ENCODE measurements around the gene MICAL3.

The MICAL3 gene

GRCh38 chr22:17924076-17924475, 100.3 kb downstream of the MICAL3 start:
- no peak for DNase-seq (ENCODE audit: extremely low spot score)
- ChIA-PET POLR2A (no interaction called here), CTCF (no interaction called here)
- TF ChIP-seq HDGF (IDR thresholded peaks at IDR 0.05; ENCODE audit: borderline replicate concordance) = no peak

DNA sequence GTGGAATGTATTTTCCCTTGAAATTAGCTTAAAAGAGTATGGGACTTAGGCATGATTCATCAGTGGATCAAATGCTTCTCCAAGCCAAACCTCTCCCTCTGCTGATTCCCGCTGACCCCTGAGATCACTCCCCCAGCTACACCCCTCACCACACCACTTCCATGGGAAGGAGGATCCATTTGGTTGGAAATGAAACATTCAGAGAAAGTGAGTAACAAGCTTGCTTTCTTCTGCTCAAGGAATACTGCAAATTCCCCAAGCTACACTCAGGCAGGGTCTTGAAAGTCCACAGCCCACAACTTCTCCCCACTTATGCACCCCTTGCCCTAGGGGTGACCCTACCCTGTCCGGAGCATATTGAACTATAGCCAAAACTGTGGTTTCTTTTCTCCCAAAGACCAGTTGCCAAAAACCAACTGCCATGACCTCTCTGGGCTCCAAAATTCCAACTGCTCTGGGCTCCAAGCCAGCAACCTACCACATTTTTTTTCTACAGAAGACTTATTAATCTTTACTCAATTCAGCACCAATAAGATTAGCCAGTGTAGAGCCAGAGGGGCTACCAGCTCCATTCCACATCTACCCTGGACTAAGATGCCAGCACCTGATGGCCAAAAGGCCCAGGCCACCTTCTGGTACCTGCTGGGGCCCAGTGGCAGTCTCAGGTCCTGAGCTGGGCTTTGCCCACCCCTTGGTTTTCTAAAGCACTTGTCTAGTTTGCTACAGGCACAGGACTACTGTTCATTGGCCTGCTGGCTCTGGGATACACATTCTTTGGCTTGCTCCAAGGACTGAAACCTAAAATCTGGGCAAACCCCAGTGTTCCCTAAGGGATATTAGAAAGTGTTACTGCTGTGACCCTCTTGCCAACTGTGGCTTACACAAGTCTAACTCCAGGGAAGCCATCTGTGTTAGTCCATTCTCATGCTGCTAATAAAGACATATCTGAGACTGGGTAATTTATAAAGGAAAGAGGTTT, 101.1 kb downstream of the MICAL3 start:
- ChIA-PET CTCF (interaction anchor here (0.7 kb wide), 1 partner anchor 21 kb away, joined by 3 read pairs; no protein-coding TSS in a partner anchor), POLR2A (no interaction called here)
- no peak for DNase-seq (ENCODE audit: extremely low spot score)
- TF ChIP-seq SP1 (IDR thresholded peaks at IDR 0.05) (no peak), NFRKB (IDR thresholded peaks at IDR 0.05) (no peak), HDGF (IDR thresholded peaks at IDR 0.05; ENCODE audit: borderline replicate concordance) (no peak), ARNT (IDR thresholded peaks at IDR 0.05) (no peak), FOXM1 (IDR thresholded peaks at IDR 0.05; ENCODE audit: borderline replicate concordance) (no peak), L3MBTL2 (conservative IDR thresholded peaks at IDR 0.05) (no peak), BHLHE40 (IDR thresholded peaks at IDR 0.05; ENCODE audit: borderline replicate concordance) (no peak), ZNF384 (IDR thresholded peaks at IDR 0.05) (no peak), TARDBP (IDR thresholded peaks at IDR 0.05) (no peak), LEF1 (IDR thresholded peaks at IDR 0.05; ENCODE audit: borderline replicate concordance) (no peak)
- TF ChIP-seq, protein P1, sequence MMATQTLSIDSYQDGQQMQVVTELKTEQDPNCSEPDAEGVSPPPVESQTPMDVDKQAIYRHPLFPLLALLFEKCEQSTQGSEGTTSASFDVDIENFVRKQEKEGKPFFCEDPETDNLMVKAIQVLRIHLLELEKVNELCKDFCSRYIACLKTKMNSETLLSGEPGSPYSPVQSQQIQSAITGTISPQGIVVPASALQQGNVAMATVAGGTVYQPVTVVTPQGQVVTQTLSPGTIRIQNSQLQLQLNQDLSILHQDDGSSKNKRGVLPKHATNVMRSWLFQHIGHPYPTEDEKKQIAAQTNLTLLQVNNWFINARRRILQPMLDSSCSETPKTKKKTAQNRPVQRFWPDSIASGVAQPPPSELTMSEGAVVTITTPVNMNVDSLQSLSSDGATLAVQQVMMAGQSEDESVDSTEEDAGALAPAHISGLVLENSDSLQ (IDR thresholded peaks at IDR 0.05) = no peak

DNA sequence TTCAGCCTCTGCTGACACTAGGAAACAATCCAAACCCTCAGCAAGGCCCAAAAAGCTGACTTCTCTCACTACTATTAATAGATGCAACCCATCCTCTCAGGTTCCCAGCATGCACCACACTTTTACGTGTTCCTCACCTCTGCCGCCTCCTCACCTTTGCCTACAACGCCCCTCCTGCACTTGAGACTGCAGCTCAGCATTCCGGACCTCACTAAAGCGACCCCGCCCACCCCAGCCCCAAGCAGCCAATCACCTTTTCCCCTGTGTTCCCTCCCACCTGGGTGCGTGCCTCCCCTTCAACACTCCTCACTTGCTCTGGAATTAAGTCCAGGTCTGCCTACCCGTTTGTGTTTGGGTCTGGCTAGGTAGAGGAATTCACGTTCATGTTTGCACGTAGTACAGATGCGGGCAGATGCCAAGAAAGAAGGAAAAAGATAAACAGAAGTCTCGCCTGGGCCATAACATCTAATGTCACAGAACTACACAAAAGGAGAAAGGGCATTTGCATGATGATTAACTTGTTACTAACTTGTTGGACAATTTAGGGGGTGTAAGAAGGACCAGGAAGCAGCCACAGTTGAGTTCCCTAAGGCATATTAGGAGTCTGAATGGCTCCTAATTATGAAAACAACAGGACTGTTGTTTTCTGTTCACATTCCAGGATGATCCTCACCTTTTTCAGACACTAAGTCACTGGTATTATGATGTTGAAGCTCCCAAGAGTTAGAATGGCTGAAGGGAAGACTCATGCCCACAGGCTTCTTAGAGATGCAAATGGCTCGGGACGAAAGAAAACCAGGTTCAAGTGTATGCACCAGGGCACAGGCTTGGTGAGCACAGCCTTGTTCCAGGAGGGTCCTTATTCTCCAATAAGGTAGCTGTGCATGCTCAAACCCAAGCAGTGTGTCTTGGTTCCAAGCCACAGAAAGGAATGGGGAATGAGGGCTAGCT, 102.2 kb downstream of the MICAL3 start:
- ChIA-PET POLR2A (no interaction called here), CTCF (interaction anchor here (0.7 kb wide), 1 partner anchor 22 kb away, joined by 3 read pairs; no protein-coding TSS in a partner anchor)
- TF ChIP-seq SUZ12 (IDR thresholded peaks at IDR 0.05) = no peak
- TF ChIP-seq FOXM1 (IDR thresholded peaks at IDR 0.05; ENCODE audit: borderline replicate concordance) = no peak
- TF ChIP-seq, protein P1 (IDR thresholded peaks at IDR 0.05) = no peak
- TF ChIP-seq FOXK2 (IDR thresholded peaks at IDR 0.05) = no peak
- TF ChIP-seq FOXA1 (IDR thresholded peaks at IDR 0.05) = no peak
- TF ChIP-seq ZNF384 (IDR thresholded peaks at IDR 0.05) = no peak
- TF ChIP-seq BHLHE40 (IDR thresholded peaks at IDR 0.05; ENCODE audit: borderline replicate concordance) = no peak
- TF ChIP-seq HDGF (IDR thresholded peaks at IDR 0.05; ENCODE audit: borderline replicate concordance) = no peak
- no peak for TF ChIP-seq ELF4 (IDR thresholded peaks at IDR 0.05)
- TF ChIP-seq ARNT (IDR thresholded peaks at IDR 0.05) = no peak
- no peak for TF ChIP-seq CTBP1 (IDR thresholded peaks at IDR 0.05; ENCODE audit: borderline replicate concordance)
- no peak for TF ChIP-seq NFRKB (IDR thresholded peaks at IDR 0.05)
- no peak for TF ChIP-seq TARDBP (IDR thresholded peaks at IDR 0.05)
- no peak for TF ChIP-seq SP1 (IDR thresholded peaks at IDR 0.05)
- no peak for TF ChIP-seq LEF1 (IDR thresholded peaks at IDR 0.05; ENCODE audit: borderline replicate concordance)
- DNase-seq (ENCODE audit: extremely low spot score) = peak; percentile 62

- POLR2A ChIA-PET = interaction anchor here (1.3 kb wide), 1 partner anchor 229 kb away, joined by 3 read pairs; the partner anchor contains the start of gene USP18
- DNase-seq (ENCODE audit: extremely low spot score) = no peak
- TF ChIP-seq, protein P1 (IDR thresholded peaks at IDR 0.05) = no peak
- TF ChIP-seq L3MBTL2 (conservative IDR thresholded peaks at IDR 0.05) (no peak), FOXM1 (IDR thresholded peaks at IDR 0.05; ENCODE audit: borderline replicate concordance) (no peak), FOXK2 (IDR thresholded peaks at IDR 0.05) (no peak), HDGF (IDR thresholded peaks at IDR 0.05; ENCODE audit: borderline replicate concordance) (no peak)
- CTCF ChIA-PET = interaction anchor here (1.2 kb wide), 1 partner anchor 156 kb away, joined by 3 read pairs; no protein-coding TSS in a partner anchor
Measured at GRCh38 chr22:17920992-17921650, 103.2 kb downstream of the MICAL3 start.

GRCh38 chr22:17920145-17920605, 104.2 kb downstream of the MICAL3 start:
- DNase-seq (ENCODE audit: extremely low spot score) = peak; percentile 38
- POLR2A ChIA-PET = interaction anchor here (1.3 kb wide), 1 partner anchor 230 kb away, joined by 3 read pairs; the partner anchor contains the start of gene USP18
- TF ChIP-seq FOXA1 (IDR thresholded peaks at IDR 0.05) (no peak), CTBP1 (IDR thresholded peaks at IDR 0.05; ENCODE audit: borderline replicate concordance) (no peak), FOXM1 (IDR thresholded peaks at IDR 0.05; ENCODE audit: borderline replicate concordance) (no peak), SP1 (IDR thresholded peaks at IDR 0.05) (no peak), HDGF (IDR thresholded peaks at IDR 0.05; ENCODE audit: borderline replicate concordance) (no peak), ARNT (IDR thresholded peaks at IDR 0.05) (no peak)
- TF ChIP-seq, protein P1 (IDR thresholded peaks at IDR 0.05) = no peak
- CTCF ChIA-PET = interaction anchor here (1.2 kb wide), 1 partner anchor 157 kb away, joined by 3 read pairs; no protein-coding TSS in a partner anchor
